K562 (cell line): Measurements from ENCODE around the gene CYLD.

ENCODE experiments used
- CTCF ChIP-seq, 3 experiments: IDR thresholded peaks in 2 of 3; conservative IDR thresholded peaks in 1 of 3; 2 replicates each; pipeline ENCODE4 v1.5.1; 2011 to 2012; ENCODE audit warnings: low read length in 3 of 3, mild to moderate bottlenecking in 3 of 3, control low read depth in 2 of 3, improper control_type of control experiment in 1 of 3, inconsistent platforms in 1 of 3, low read depth in 1 of 3, mixed read lengths in 1 of 3, moderate library complexity in 1 of 3; ENCODE audit not compliant: insufficient read depth in 2 of 3
- ELF1 ChIP-seq: fragments of 200-800 bp; sonication (Bioruptor generic); IDR thresholded peaks from 2 replicates; pipeline ENCODE4 v1.6.1; 2016; ENCODE audit warnings: missing genetic modification characterization, missing compliant biosample characterization
- EZH2 ChIP-seq: IDR thresholded peaks from 2 replicates; pipeline ENCODE4 v1.6.1; 2012; ENCODE audit warnings: low read depth, mild to moderate bottlenecking, inconsistent platforms, low read length, borderline replicate concordance
- FOXK2 ChIP-seq, 2 experiments: fragments of 450-650 bp; IDR thresholded peaks in 1 of 2; conservative IDR thresholded peaks in 1 of 2; 2 replicates each; pipeline ENCODE4 v1.6.1; 2016; ENCODE audit warnings: low read depth in 2 of 2, mild to moderate bottlenecking in 1 of 2
- NFYB ChIP-seq: IDR thresholded peaks from 2 replicates; pipeline ENCODE4 v1.6.1; 2011; ENCODE audit warnings: mild to moderate bottlenecking, moderate library complexity; ENCODE audit not compliant: insufficient read length; ENCODE audit errors: extremely low read depth
- REST ChIP-seq, 2 experiments: fragments of 450-650 bp; formaldehyde crosslinking in 1 of 2; IDR thresholded peaks; 2 replicates each; pipeline versions ENCODE4 v1.4.0 to v1.6.1; 2014 to 2020; ENCODE audit warnings: mild to moderate bottlenecking in 2 of 2, borderline replicate concordance in 1 of 2, low read depth in 1 of 2

DNA sequence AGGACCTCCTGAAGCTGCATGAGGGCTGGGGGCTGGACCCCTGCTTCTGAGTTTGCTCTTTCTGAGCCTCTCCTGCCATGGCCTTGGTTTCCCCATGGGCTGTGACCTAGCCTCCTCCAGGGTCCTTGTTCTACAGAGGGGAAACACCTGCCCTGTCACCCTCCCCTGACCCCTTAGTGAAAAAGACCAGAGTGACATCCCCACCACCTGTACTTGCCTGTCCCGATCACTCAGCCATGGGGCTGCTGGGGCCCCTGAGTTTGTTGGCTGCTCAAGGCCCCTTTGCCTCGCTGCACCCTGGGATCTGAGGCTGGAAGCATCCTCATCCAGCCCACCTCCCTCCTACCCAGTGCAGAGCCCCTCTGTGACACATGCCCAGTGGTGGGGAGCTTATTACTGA lies 47.7 kb upstream of the CYLD start:
- TF ChIP-seq ELF1 (no peak), NFYB (no peak), CTCF (IDR thresholded peaks at IDR 0.05 in 2 of 3, conservative IDR thresholded peaks at IDR 0.05 in 1 of 3; ENCODE audit: insufficient read depth in 2 of 3, low read depth in 1 of 3, low read length in 3 of 3) (no peak), EZH2 (no peak), REST (IDR thresholded peaks at IDR 0.05; ENCODE audit: borderline replicate concordance) (no peak), REST (CRISPR knock-in tag; IDR thresholded peaks at IDR 0.05; ENCODE audit: low read depth) (no peak), FOXK2 (conservative IDR thresholded peaks at IDR 0.05 in 1 of 2, IDR thresholded peaks at IDR 0.05 in 1 of 2; ENCODE audit: low read depth in 2 of 2) (no peak)
